ENCODE data around the gene HCAR2. TPM values are rescaled to one million over a fixed set of nuclear protein-coding genes. Genes with fewer than 3 reads are reported as not detected.

HCAR2 gene
- total and polyA plus RNA-seq, 3 donors from 2014 or later, result 0.74 to 2.7 (median 1.3) TPM

DNA sequence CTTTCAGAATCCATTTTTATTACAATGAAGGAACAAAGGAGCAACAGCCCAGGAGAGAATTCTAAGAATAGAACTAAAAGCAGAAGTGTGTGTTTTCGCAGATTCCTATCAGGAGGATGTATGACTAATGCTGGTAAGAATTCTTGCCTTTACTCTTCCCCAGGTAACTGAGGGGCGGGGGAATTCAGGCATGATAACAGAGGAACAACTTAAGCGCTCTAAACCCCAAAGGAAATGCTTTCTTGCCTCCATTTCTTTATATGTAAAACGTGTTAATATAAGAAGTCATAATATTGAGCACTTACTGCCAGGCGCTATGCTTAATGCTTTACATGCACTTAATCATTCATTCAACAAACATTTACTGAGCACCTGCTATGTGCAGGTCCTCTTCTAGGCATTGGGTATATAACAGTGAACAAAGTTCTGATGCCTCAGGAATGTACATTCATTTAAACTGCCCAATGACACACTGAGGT, 23.0 kb upstream of the HCAR2 start:
- TF ChIP-seq, protein P1, sequence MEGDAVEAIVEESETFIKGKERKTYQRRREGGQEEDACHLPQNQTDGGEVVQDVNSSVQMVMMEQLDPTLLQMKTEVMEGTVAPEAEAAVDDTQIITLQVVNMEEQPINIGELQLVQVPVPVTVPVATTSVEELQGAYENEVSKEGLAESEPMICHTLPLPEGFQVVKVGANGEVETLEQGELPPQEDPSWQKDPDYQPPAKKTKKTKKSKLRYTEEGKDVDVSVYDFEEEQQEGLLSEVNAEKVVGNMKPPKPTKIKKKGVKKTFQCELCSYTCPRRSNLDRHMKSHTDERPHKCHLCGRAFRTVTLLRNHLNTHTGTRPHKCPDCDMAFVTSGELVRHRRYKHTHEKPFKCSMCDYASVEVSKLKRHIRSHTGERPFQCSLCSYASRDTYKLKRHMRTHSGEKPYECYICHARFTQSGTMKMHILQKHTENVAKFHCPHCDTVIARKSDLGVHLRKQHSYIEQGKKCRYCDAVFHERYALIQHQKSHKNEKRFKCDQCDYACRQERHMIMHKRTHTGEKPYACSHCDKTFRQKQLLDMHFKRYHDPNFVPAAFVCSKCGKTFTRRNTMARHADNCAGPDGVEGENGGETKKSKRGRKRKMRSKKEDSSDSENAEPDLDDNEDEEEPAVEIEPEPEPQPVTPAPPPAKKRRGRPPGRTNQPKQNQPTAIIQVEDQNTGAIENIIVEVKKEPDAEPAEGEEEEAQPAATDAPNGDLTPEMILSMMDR (IDR thresholded peaks at IDR 0.05), result no peak
- TF ChIP-seq POLR2A (IDR thresholded peaks at IDR 0.05), result no peak
- intact Hi-C loops (cut with DNase I; ENCODE audit: low total_unique reads), result no loop called here
- Histone ChIP-seq H3K27me3 (no peaks in the 10 kb centered on the region), H3K4me1 (peaks cover 7% of the 10 kb centered on the region), H3K4me3 (no peak overlapping the region), H3K36me3 (ENCODE audit: low read depth, missing control alignments) (no peaks in the 10 kb centered on the region), H3K27ac (no peak overlapping the region), H3K9me3 (no peaks in the 10 kb centered on the region)
- 76 to 84% methylated on average over 5 of the region's 5 CpGs for WGBS, 2 donors
- no peak for DNase-seq

DNA sequence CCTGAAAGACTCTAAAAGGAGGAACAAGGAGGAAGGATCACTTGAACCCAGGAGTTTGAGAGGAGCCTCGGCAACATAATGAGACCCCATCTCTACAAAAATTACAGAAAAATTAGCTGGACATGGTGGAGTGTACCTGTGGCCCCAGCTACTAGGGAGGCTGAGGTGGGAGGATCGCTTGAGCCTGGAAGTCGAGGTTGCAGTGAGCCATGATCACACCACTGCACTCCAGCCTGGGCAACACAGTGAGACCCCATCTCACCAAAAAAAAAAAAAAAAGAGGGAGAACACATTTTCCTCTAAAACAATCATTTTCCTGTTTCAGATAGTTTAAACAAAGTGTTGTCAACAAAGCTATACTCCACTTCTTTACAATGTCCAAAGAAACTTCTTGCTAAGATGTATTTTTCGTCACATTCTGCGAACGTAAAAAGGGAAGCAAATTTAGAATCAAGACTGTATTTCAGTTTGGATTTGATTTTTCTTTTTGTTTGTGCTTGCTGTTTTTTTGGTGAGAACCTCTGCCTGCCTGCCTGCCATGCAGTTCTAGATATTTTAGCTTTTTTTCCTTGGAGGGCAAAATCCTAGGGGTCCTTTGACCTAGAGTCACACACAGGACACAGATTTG, 22.4 kb upstream of the HCAR2 start:
- Histone ChIP-seq H3K36me3 (ENCODE audit: low read depth, missing control alignments) (no peaks in the 10 kb centered on the region), H3K4me1 (peaks cover 7% of the 10 kb centered on the region), H3K4me3 (no peak overlapping the region), H3K9me3 (no peaks in the 10 kb centered on the region), H3K27me3 (no peaks in the 10 kb centered on the region), H3K27ac (no peak overlapping the region)
- intact Hi-C loops (cut with DNase I; ENCODE audit: low total_unique reads), result no loop called here
- 90 to 94% methylated on average over 6 of the region's 6 CpGs for WGBS, 2 donors
- DNase-seq, result no peak
- TF ChIP-seq POLR2A (IDR thresholded peaks at IDR 0.05), result no peak
- TF ChIP-seq, protein P1 (IDR thresholded peaks at IDR 0.05), result no peak

DNA sequence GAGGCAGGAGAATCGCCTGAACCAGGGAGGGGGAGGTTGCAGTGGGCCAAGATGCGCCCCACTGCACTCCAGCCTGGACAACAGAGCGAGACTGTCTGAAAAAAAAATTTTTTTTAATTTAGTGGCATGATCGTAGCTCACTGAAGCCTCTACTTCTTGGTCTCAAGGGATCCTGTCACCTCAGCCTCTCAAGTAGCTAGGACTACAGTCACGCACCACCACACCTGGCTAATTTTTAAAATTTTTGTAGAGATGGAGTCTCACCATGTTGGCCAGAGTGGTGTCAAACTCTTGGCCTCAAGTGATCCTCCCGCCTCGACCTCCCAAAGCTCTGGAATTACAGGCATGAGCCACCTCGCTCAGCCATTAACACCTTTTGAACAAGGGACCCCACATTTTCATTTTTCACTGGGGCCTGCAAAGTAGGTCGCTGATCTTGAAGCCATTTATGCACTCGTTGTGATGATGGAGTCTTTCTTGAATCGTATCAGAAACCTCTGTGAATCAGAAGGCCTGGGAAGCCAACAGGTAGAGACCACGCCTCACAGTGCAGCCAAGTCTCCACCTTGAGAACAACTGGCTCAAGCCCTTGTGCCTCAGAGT, 21.6 kb upstream of the HCAR2 start:
- Histone ChIP-seq H3K36me3 (ENCODE audit: low read depth, missing control alignments) (no peaks in the 10 kb centered on the region), H3K27ac (no peak overlapping the region), H3K9me3 (no peaks in the 10 kb centered on the region), H3K4me1 (peaks cover 2% of the 10 kb centered on the region), H3K4me3 (no peak overlapping the region), H3K27me3 (no peaks in the 10 kb centered on the region)
- intact Hi-C loops (cut with DNase I; ENCODE audit: low total_unique reads), result no loop called here
- no peak for TF ChIP-seq POLR2A (IDR thresholded peaks at IDR 0.05)
- TF ChIP-seq, protein P1 (IDR thresholded peaks at IDR 0.05), result no peak
- no peak for DNase-seq
- whole genome bisulfite sequencing, 2 donors, result 93% methylated on average over 12 of the region's 12 CpGs

DNA sequence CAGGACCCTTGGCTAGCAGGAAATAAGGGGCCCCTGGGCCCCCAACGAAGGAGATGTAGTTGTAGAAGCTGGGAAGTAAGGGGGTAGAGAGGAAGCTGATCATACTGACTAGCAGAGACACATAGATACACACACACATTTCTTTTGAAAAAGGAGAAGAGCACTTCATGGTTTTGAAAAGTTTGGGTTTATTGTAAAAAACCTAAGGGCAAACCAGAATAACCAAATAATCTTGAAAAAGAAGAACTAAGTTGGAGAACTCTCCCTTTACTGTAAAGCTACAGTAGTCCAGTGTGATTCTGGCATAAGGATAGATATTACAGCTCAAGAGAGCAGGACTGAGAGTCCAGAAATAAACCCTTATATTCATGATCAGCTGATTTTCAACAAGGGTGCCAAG, 19.2 kb upstream of the HCAR2 start:
- Histone ChIP-seq H3K27ac (no peak overlapping the region), H3K36me3 (ENCODE audit: low read depth, missing control alignments) (no peaks in the 10 kb centered on the region), H3K4me3 (no peak overlapping the region), H3K4me1 (no peaks in the 10 kb centered on the region), H3K27me3 (no peaks in the 10 kb centered on the region), H3K9me3 (no peaks in the 10 kb centered on the region)
- intact Hi-C loops (cut with DNase I; ENCODE audit: low total_unique reads), result no loop called here
- no peak for DNase-seq
- no peak for TF ChIP-seq POLR2A (IDR thresholded peaks at IDR 0.05)
- TF ChIP-seq, protein P1 (IDR thresholded peaks at IDR 0.05), result no peak
- whole genome bisulfite sequencing, 2 donors, result 71 to 77% methylated on average over 1 of the region's 1 CpG

Measured in testis (tissue), 3 donors.